Keratinocyte (primary cell): ENCODE results near the gene CACHD1. TPM values are rescaled to one million over a fixed set of nuclear protein-coding genes. Genes with fewer than 3 reads are reported as not detected.

Experiments
- DNase-seq: peaks from one replicate; pipeline ENCODE4 v3.0.0-alpha.2; 2011; ENCODE audit warnings: low read depth, missing footprints, low spot score
- FAIRE-seq: peaks from 2 replicates; lab custom pipeline; 2011; peaks lifted over from hg19 to GRCh38; lab: Jason Lieb, UNC
- H2AFZ ChIP-seq: 2 replicates; pipeline ENCODE4 v1.6.0; 2012; ENCODE audit warnings: low read length, control low read depth, inconsistent platforms; ENCODE audit not compliant: control insufficient read depth
- H3K27ac ChIP-seq: 2 replicates; pipeline ENCODE4 v1.5.1; 2011; ENCODE audit warnings: low read length; ENCODE audit not compliant: control insufficient read depth, insufficient read depth
- H3K27me3 ChIP-seq: 3 replicates; pipeline ENCODE4 v1.6.0; 2011; ENCODE audit warnings: low read length; ENCODE audit not compliant: control insufficient read depth, insufficient read depth; ENCODE audit errors: extremely low read depth
- H3K36me3 ChIP-seq, 2 experiments: 2 replicates in 1 of 2; 3 replicates in 1 of 2; pipeline ENCODE4 v1.5.1; 2011; ENCODE audit warnings: low read length in 2 of 2, mild to moderate bottlenecking in 1 of 2; ENCODE audit not compliant: control insufficient read depth in 2 of 2, insufficient read depth in 2 of 2; ENCODE audit errors: extremely low read depth in 1 of 2
- H3K4me1 ChIP-seq: 3 replicates; pipeline ENCODE4 v1.5.1; 2011; ENCODE audit warnings: low read length; ENCODE audit not compliant: control insufficient read depth, insufficient read depth; ENCODE audit errors: extremely low read depth
- H3K4me2 ChIP-seq: 3 replicates; pipeline ENCODE4 v1.6.0; 2011; ENCODE audit warnings: low read depth, low read length; ENCODE audit not compliant: control insufficient read depth, insufficient read depth; ENCODE audit errors: extremely low read depth
- H3K4me3 ChIP-seq, 3 experiments: fragments of 200-600 bp in 1 of 3; sonication (generic) in 1 of 3; 2 replicates in 2 of 3; 3 replicates in 1 of 3; pipeline ENCODE4 v1.5.1; 2011 to 2016; ENCODE audit warnings: low read length in 3 of 3, mild to moderate bottlenecking in 3 of 3, control low read depth in 2 of 3, inconsistent platforms in 1 of 3, low read depth in 1 of 3, mixed read lengths in 1 of 3, mixed run types in 1 of 3, moderate library complexity in 1 of 3; ENCODE audit not compliant: control insufficient read depth in 2 of 3, insufficient read depth in 2 of 3; ENCODE audit errors: extremely low read depth in 1 of 3
- H3K79me2 ChIP-seq: 2 replicates; pipeline ENCODE4 v1.6.0; 2012; ENCODE audit warnings: low read length; ENCODE audit not compliant: control insufficient read depth, insufficient read depth
- H3K9ac ChIP-seq: 3 replicates; pipeline ENCODE4 v1.6.0; 2011; ENCODE audit warnings: low read length; ENCODE audit not compliant: control insufficient read depth, insufficient read depth; ENCODE audit errors: extremely low read depth
- H3K9me1 ChIP-seq: 3 replicates; pipeline ENCODE4 v1.6.0; 2011; ENCODE audit warnings: low read length; ENCODE audit not compliant: control insufficient read depth, insufficient read depth; ENCODE audit errors: extremely low read depth
- H3K9me3 ChIP-seq: 2 replicates; pipeline ENCODE4 v1.5.1; 2012; ENCODE audit warnings: low read depth, low read length; ENCODE audit not compliant: control insufficient read depth
- H4K20me1 ChIP-seq: 3 replicates; pipeline ENCODE4 v1.6.0; 2011; ENCODE audit warnings: low read length; ENCODE audit not compliant: control insufficient read depth, insufficient read depth; ENCODE audit errors: extremely low read depth
- CTCF ChIP-seq, 3 experiments: IDR thresholded peaks in 1 of 3; conservative IDR thresholded peaks in 1 of 3; optimal IDR thresholded peaks in 1 of 3; 2 replicates in 2 of 3; 3 replicates in 1 of 3; pipeline versions ENCODE3 to v1.5.1; 2011; ENCODE audit warnings: low read length in 3 of 3, mild to moderate bottlenecking in 3 of 3, moderate library complexity in 2 of 3, control low read depth in 1 of 3, inconsistent platforms in 1 of 3; ENCODE audit not compliant: insufficient read depth in 2 of 3; ENCODE audit errors: extremely low read depth in 1 of 3
- EZH2 ChIP-seq: IDR thresholded peaks from one replicate; pipeline ENCODE4 v1.6.1; 2012; ENCODE audit warnings: inconsistent platforms, mild to moderate bottlenecking, low read length, moderate library complexity
- dilution Hi-C: fragments of 300-500 bp; cut with MboI; formaldehyde crosslinking; loops from one replicate; pipeline ENCODE4 v1.7.0; 2020; ENCODE audit warnings: low sequenced_read_pairs; ENCODE audit not compliant: extremely low pct_ligation_motif_present
- polyA plus RNA-seq, 5 experiments: library from polyadenylated mRNA; depleted of rRNA in 3 of 5; stranded (reverse) in 3 of 5; stranded (forward) in 1 of 5; unstranded in 1 of 5; fragments of >200 nt; gene quantifications; 1 replicate in 1 of 5; 2 replicates in 3 of 5; 3 replicates in 1 of 5; pipeline versions ENCODE4 v1.2.1 to v1.2.3, GENCODE V29; 2011 to 2012; ENCODE audit warnings: missing spikeins in 2 of 5, low read depth in 1 of 5, low replicate concordance in 1 of 5

The CACHD1 gene
- polyA plus RNA-seq, 1 donor (not counting 4 experiments of a cell fraction or from before 2014, with no cell fraction given), result 2.4 TPM

- H2AFZ ChIP-seq, result no peak overlapping the region
These were observed 44.4 kb upstream of the CACHD1 start for GRCh38 chr1:64425521-64425920.

GRCh38 chr1:64426681-64427080 lies 43.2 kb upstream of the CACHD1 start:
- H3K4me3 ChIP-seq, result no peak overlapping the region
- H3K36me3 ChIP-seq, result no peaks in the 10 kb centered on the region
- no peaks in the 10 kb centered on the region for H4K20me1 ChIP-seq
- DNase-seq (no peak), FAIRE-seq (no peak)
- no peak overlapping the region for H3K9ac ChIP-seq
- no peak overlapping the region for H3K27ac ChIP-seq
- no peak for TF ChIP-seq CTCF (optimal IDR thresholded peaks at IDR 0.05 in 1 of 3, IDR thresholded peaks at IDR 0.05 in 1 of 3, conservative IDR thresholded peaks at IDR 0.05 in 1 of 3; ENCODE audit: extremely low read depth in 1 of 3, insufficient read depth in 2 of 3, low read length in 3 of 3)
- TF ChIP-seq EZH2, result no peak
- no peaks in the 10 kb centered on the region for H3K79me2 ChIP-seq
- H3K4me2 ChIP-seq, result no peak overlapping the region
- H3K4me1 ChIP-seq, result no peaks in the 10 kb centered on the region
- no peaks in the 10 kb centered on the region for H3K9me1 ChIP-seq
- H3K27me3 ChIP-seq, result no peaks in the 10 kb centered on the region
- no peak overlapping the region for H2AFZ ChIP-seq
- dilution Hi-C loops, result no loop called here
- H3K9me3 ChIP-seq, result no peaks in the 10 kb centered on the region

More at GRCh38 chr1:64425521-64425920, 44.4 kb upstream of the CACHD1 start:
- Histone ChIP-seq H4K20me1 (no peaks in the 10 kb centered on the region), H3K9me1 (no peaks in the 10 kb centered on the region), H3K4me1 (no peaks in the 10 kb centered on the region), H3K27ac (no peak overlapping the region), H3K4me2 (no peak overlapping the region), H3K4me3 (no peak overlapping the region), H3K9ac (no peak overlapping the region), H3K79me2 (no peaks in the 10 kb centered on the region), H3K27me3 (no peaks in the 10 kb centered on the region), H3K36me3 (no peaks in the 10 kb centered on the region), H3K9me3 (no peaks in the 10 kb centered on the region)
- no peak for TF ChIP-seq CTCF (optimal IDR thresholded peaks at IDR 0.05 in 1 of 3, IDR thresholded peaks at IDR 0.05 in 1 of 3, conservative IDR thresholded peaks at IDR 0.05 in 1 of 3; ENCODE audit: extremely low read depth in 1 of 3, insufficient read depth in 2 of 3, low read length in 3 of 3)
- no peak for TF ChIP-seq EZH2
- DNase-seq, result no peak
- dilution Hi-C loops, result no loop called here
- FAIRE-seq, result no peak
